Measurements from ENCODE around the gene HOXA7. TPM values are rescaled to one million over a fixed set of nuclear protein-coding genes. Genes with fewer than 3 reads are reported as not detected.

The HOXA7 gene
- total and polyA plus RNA-seq, 2 of the 8 experiments (the other 6 are each of a cell fraction or from before 2014, with no cell fraction given) = 0.03 TPM; not detected in 1

GRCh38 chr7:27115221-27116026 lies 41.1 kb downstream of the HOXA7 start:
- Histone ChIP-seq H2BK5ac (ENCODE audit: low read depth, low read length) (no peak overlapping the region), H3K36me3 (ENCODE audit: control insufficient read depth in 2 of 4, insufficient read depth in 4 of 4, low read length in 3 of 4) (peaks cover 0 to 3% (median 0%) of the 10 kb centered on the region in 4 experiments; a peak in 2 of 8 replicates), H3K4me1 (replicated peaks in 1 of 4; ENCODE audit: control insufficient read depth in 3 of 4, insufficient read depth in 4 of 4, low read length in 3 of 4) (peaks cover 0 to 10% (median 2%) of the 10 kb centered on the region in 4 experiments; a peak in 5 of 7 replicates), H3K9ac (replicated peaks in 1 of 4; ENCODE audit: extremely low read depth in 1 of 4, low read depth in 3 of 4, low read length in 3 of 4) (no peak overlapping the region), H4K91ac (replicated peaks; ENCODE audit: insufficient read length, low read length) (no peak overlapping the region), H2BK12ac (ENCODE audit: low read depth, low read length) (no peak overlapping the region), H3K79me2 (ENCODE audit: control insufficient read depth in 1 of 2, insufficient read depth in 2 of 2, low read length in 2 of 2) (no peaks in the 10 kb centered on the region), H4K20me1 (replicated peaks in 1 of 2; ENCODE audit: control insufficient read depth in 1 of 2, insufficient read depth in 2 of 2, low read length in 2 of 2) (peaks cover 30 to 44% of the 10 kb centered on the region in 2 experiments), H4K8ac (ENCODE audit: extremely low read depth, insufficient read depth, low read length) (peak overlapping the region; percentile 53; the same call in 1 of the 2 replicates), H3K23me2 (ENCODE audit: low read depth, low read length) (no peaks in the 10 kb centered on the region), H3K9me3 (ENCODE audit: insufficient read depth in 2 of 2, low read depth in 1 of 2, low read length in 1 of 2) (no peaks in the 10 kb centered on the region), H3K14ac (ENCODE audit: insufficient read length) (no peak overlapping the region), H3K79me1 (ENCODE audit: low read depth, low read length) (no peaks in the 10 kb centered on the region), H3K4ac (replicated peaks; ENCODE audit: insufficient read length, low read depth, low read length) (no peak overlapping the region), H3K4me2 (ENCODE audit: insufficient read depth in 1 of 2, low read depth in 2 of 2, low read length in 2 of 2) (no peak overlapping the region; a peak in 2 of 4 replicates), H2AK5ac (ENCODE audit: low read depth, low read length) (no peak overlapping the region), H2BK20ac (ENCODE audit: low read length) (no peak overlapping the region), H3K56ac (replicated peaks; ENCODE audit: insufficient read length, low read depth, low read length) (no peak overlapping the region), H3K4me3 (ENCODE audit: extremely low read depth in 1 of 4, insufficient read depth in 2 of 4, low read depth in 3 of 4, low read length in 4 of 4) (no peak overlapping the region), H3K18ac (ENCODE audit: extremely low read depth, low read length) (no peak overlapping the region), H4K5ac (ENCODE audit: insufficient read length, low read depth, low read length) (no peak overlapping the region), H3K23ac (ENCODE audit: insufficient read length) (no peak overlapping the region), H3K27ac (ENCODE audit: low read depth, low read length) (no peak overlapping the region), H3K27me3 (replicated peaks in 1 of 4; ENCODE audit: control insufficient read depth in 3 of 4, extremely low read depth in 1 of 4, insufficient read depth in 3 of 4, low read length in 3 of 4) (peaks cover 96 to 99% (median 97%) of the 10 kb centered on the region in 4 experiments), H2BK120ac (replicated peaks; ENCODE audit: low read depth, low read length) (no peak overlapping the region), H2BK15ac (ENCODE audit: low read length) (no peak overlapping the region), H2AFZ (ENCODE audit: low read length) (no peak overlapping the region)
- ChIA-PET CTCF (ENCODE audit: partially characterized antibody) (interaction anchor here (0.6 to 4.8 kb wide), 7 partner anchors 11 to 1173 kb away, joined by 3 to 33 read pairs (median 4); partner anchors contain the start of gene HOXA5), POLR2A (ENCODE audit: partially characterized antibody) (no interaction called here)
- no peak for FAIRE-seq
- 5% methylated on average over 44 of the region's 45 CpGs; no CpG with 5 or more reads in 1 of the 2 experiments for WGBS, 2 experiments (ENCODE audit: extremely low coverage in 1 of 2, insufficient coverage in 1 of 2, insufficient read length in 1 of 2, insufficient replicate concordance in 2 of 2, low coverage in 1 of 2, low lambda C conversion rate in 2 of 2, missing lambda C conversion rate in 1 of 2)
- peak in 1 of 2 experiments; percentile 68 for DNase-seq (ENCODE audit: low read depth in 1 of 2, low spot score in 2 of 2)
- TF ChIP-seq EP300 (IDR thresholded peaks at IDR 0.05; ENCODE audit: borderline replicate concordance in 1 of 2, low read depth in 2 of 2, low read length in 2 of 2) = no peak
- no peak for TF ChIP-seq KDM5A (IDR thresholded peaks at IDR 0.05; ENCODE audit: low read length)
- no peak for TF ChIP-seq TEAD4 (IDR thresholded peaks at IDR 0.05; ENCODE audit: low read depth, low read length)
- TF ChIP-seq ZNF274 (IDR thresholded peaks at IDR 0.05; ENCODE audit: borderline replicate concordance, extremely low read depth, low read length) = no peak
- peak; percentile 99 for TF ChIP-seq SUZ12 (IDR thresholded peaks at IDR 0.05; ENCODE audit: low read length)
- peak; percentile 86 for TF ChIP-seq CTBP2 (IDR thresholded peaks at IDR 0.05; ENCODE audit: borderline replicate concordance, insufficient read depth, insufficient read length, low read length)
- peak; percentile 99 for TF ChIP-seq EZH2 (IDR thresholded peaks at IDR 0.05; ENCODE audit: low read depth, low read length, severe bottlenecking)
- peak; percentile 82 for TF ChIP-seq CBX8 (IDR thresholded peaks at IDR 0.05; ENCODE audit: borderline replicate concordance, low read depth, low read length)
- TF ChIP-seq ASH2L (IDR thresholded peaks at IDR 0.05; ENCODE audit: low read length) = no peak
- peak; percentile 97 for TF ChIP-seq RNF2 (IDR thresholded peaks at IDR 0.05; ENCODE audit: borderline replicate concordance, low read depth, low read length, missing control alignments, poor library complexity, severe bottlenecking)
- TF ChIP-seq CBX5 (IDR thresholded peaks at IDR 0.05; ENCODE audit: low read depth, low read length) = no peak

Measured in H1 (cell line).